ENCODE results near the gene HLA-DMB. TPM values are rescaled to one million over a fixed set of nuclear protein-coding genes. Genes with fewer than 3 reads are reported as not detected.

HLA-DMB gene
- total and polyA plus RNA-seq, 2 donors (not counting 3 experiments of a cell fraction or from before 2014, with no cell fraction given) = 0.75 TPM; not detected in 1

DNA sequence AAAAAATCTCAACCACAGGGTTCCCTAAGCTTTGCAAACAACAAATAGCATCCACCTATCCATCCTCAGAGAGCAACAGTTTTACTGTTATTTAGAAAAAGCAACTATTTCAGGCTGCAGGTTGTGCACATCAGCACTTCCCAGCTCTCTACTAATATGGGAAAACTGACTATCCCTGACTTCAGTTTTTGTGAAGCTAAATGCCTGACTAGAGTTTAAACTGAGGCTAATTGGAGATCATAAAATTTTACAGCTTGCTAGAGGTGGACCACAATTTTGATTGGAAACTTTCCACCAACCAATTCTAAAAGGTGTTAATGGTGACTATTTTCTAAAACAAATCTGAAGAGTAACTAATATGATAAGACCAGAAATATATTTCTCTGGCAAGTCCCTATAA lies 36.9 kb downstream of the HLA-DMB start:
- CTCF ChIA-PET = interaction anchor here (1.1 to 2.9 kb wide), 7 partner anchors 21 to 246 kb away, joined by 3 to 19 read pairs (median 4); no protein-coding TSS in a partner anchor

GRCh38 chr6:32895006-32895345 lies 45.9 kb downstream of the HLA-DMB start:
- dilution Hi-C loops (cut with MboI; ENCODE audit: extremely low pct_ligation_motif_present, low sequenced_read_pairs) = no loop called here
- H3K36me3 ChIP-seq (ENCODE audit: control insufficient read depth in 2 of 2, extremely low read depth in 1 of 2, insufficient read depth in 2 of 2, low read length in 2 of 2) = no peaks in the 10 kb centered on the region
- BruUV-seq (replicated peaks) = no TSS peak
- H3K79me2 ChIP-seq (ENCODE audit: control insufficient read depth, insufficient read depth, low read length) = peaks cover 16% of the 10 kb centered on the region
- DNase-seq (ENCODE audit: low read depth, low spot score) (no peak), FAIRE-seq (no peak)
- H3K4me1 ChIP-seq (ENCODE audit: control insufficient read depth, extremely low read depth, insufficient read depth, low read length) = peaks cover 17% of the 10 kb centered on the region
- intact Hi-C loops (cut with micrococcal nuclease) = loop anchor here (2.0 kb wide), 1 partner anchor 58 kb away; the partner anchor contains the start of gene HLA-DMA
- no peaks in the 10 kb centered on the region for H3K9me3 ChIP-seq (replicated peaks; ENCODE audit: control insufficient read depth, insufficient read depth, low read length)
- H3K4me2 ChIP-seq (ENCODE audit: insufficient read depth, low read length) = peak overlapping the region; percentile 54
- H3K9ac ChIP-seq (replicated peaks; ENCODE audit: extremely low read depth, insufficient read depth, low read length) = peak overlapping the region; percentile 67
- ChIA-PET POLR2A (interaction anchor here (0.8 to 1.6 kb wide), 3 partner anchors 74 to 78 kb away, joined by 5 to 35 read pairs (median 6); partner anchors contain the start of gene BRD2), CTCF (interaction anchor here (1.0 to 2.8 kb wide), 15 partner anchors 9 to 124 kb away, joined by 3 to 29 read pairs (median 7); partner anchors contain the start of genes BRD2, HLA-DMA and TAP2)
- TF ChIP-seq GATA2 (IDR thresholded peaks at IDR 0.05; ENCODE audit: insufficient read depth, insufficient read length, low read depth, low read length) (no peak), FOS (IDR thresholded peaks at IDR 0.05; ENCODE audit: borderline replicate concordance, insufficient read depth, low read length) (no peak), POLR2A (IDR thresholded peaks at IDR 0.05; ENCODE audit: low read depth, low read length) (no peak), POLR2AphosphoS5 (IDR thresholded peaks at IDR 0.05; ENCODE audit: insufficient read depth, low read depth, low read length) (no peak), EZH2 (IDR thresholded peaks at IDR 0.05; ENCODE audit: borderline replicate concordance, low read depth, low read length, severe bottlenecking) (no peak), MAX (IDR thresholded peaks at IDR 0.05; ENCODE audit: insufficient read depth, insufficient read length) (no peak), MYC (IDR thresholded peaks at IDR 0.05; ENCODE audit: low read depth, low read length) (no peak), JUN (IDR thresholded peaks at IDR 0.05; ENCODE audit: borderline replicate concordance, insufficient read depth, insufficient read length, low read depth) (no peak)
- TF ChIP-seq, protein P1, sequence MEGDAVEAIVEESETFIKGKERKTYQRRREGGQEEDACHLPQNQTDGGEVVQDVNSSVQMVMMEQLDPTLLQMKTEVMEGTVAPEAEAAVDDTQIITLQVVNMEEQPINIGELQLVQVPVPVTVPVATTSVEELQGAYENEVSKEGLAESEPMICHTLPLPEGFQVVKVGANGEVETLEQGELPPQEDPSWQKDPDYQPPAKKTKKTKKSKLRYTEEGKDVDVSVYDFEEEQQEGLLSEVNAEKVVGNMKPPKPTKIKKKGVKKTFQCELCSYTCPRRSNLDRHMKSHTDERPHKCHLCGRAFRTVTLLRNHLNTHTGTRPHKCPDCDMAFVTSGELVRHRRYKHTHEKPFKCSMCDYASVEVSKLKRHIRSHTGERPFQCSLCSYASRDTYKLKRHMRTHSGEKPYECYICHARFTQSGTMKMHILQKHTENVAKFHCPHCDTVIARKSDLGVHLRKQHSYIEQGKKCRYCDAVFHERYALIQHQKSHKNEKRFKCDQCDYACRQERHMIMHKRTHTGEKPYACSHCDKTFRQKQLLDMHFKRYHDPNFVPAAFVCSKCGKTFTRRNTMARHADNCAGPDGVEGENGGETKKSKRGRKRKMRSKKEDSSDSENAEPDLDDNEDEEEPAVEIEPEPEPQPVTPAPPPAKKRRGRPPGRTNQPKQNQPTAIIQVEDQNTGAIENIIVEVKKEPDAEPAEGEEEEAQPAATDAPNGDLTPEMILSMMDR (IDR thresholded peaks at IDR 0.05; ENCODE audit: extremely low read depth in 1 of 2, insufficient read depth in 1 of 2, low read depth in 1 of 2, low read length in 2 of 2) = no peak
- no peaks in the 10 kb centered on the region for H4K20me1 ChIP-seq (replicated peaks; ENCODE audit: control insufficient read depth, extremely low read depth, insufficient read depth, low read length)
- H3K9me1 ChIP-seq (replicated peaks; ENCODE audit: control insufficient read depth, extremely low read depth, insufficient read depth, low read length) = no peaks in the 10 kb centered on the region
- peaks cover 0 to 1% of the 10 kb centered on the region in 2 experiments for H3K27me3 ChIP-seq (ENCODE audit: control insufficient read depth in 2 of 2, insufficient read depth in 2 of 2, low read length in 2 of 2)
- H3K27ac ChIP-seq (ENCODE audit: insufficient read depth, low read depth, low read length) = no peak overlapping the region
- peak overlapping the region; percentile 24 to 67 (median 61) for H3K4me3 ChIP-seq (replicated peaks in 1 of 3; ENCODE audit: insufficient read depth in 1 of 3, low read depth in 1 of 3, low read length in 3 of 3)
- H2AFZ ChIP-seq (ENCODE audit: low read depth, low read length) = peak overlapping the region; percentile 81

More for the DNA sequence above, 36.9 kb downstream of the HLA-DMB start:
- Histone ChIP-seq H3K27ac (ENCODE audit: insufficient read depth, low read depth, low read length) (no peak overlapping the region), H3K79me2 (ENCODE audit: control insufficient read depth, insufficient read depth, low read length) (no peaks in the 10 kb centered on the region), H4K20me1 (replicated peaks; ENCODE audit: control insufficient read depth, extremely low read depth, insufficient read depth, low read length) (no peaks in the 10 kb centered on the region), H3K9me3 (replicated peaks; ENCODE audit: control insufficient read depth, insufficient read depth, low read length) (no peaks in the 10 kb centered on the region), H3K4me1 (ENCODE audit: control insufficient read depth, extremely low read depth, insufficient read depth, low read length) (no peaks in the 10 kb centered on the region), H3K9me1 (replicated peaks; ENCODE audit: control insufficient read depth, extremely low read depth, insufficient read depth, low read length) (no peaks in the 10 kb centered on the region), H3K4me2 (ENCODE audit: insufficient read depth, low read length) (no peak overlapping the region), H3K4me3 (replicated peaks in 1 of 3; ENCODE audit: insufficient read depth in 1 of 3, low read depth in 1 of 3, low read length in 3 of 3) (no peak overlapping the region), H3K27me3 (ENCODE audit: control insufficient read depth in 2 of 2, insufficient read depth in 2 of 2, low read length in 2 of 2) (no peaks in the 10 kb centered on the region), H3K36me3 (ENCODE audit: control insufficient read depth in 2 of 2, extremely low read depth in 1 of 2, insufficient read depth in 2 of 2, low read length in 2 of 2) (no peaks in the 10 kb centered on the region), H3K9ac (replicated peaks; ENCODE audit: extremely low read depth, insufficient read depth, low read length) (no peak overlapping the region), H2AFZ (ENCODE audit: low read depth, low read length) (no peak overlapping the region)
- POLR2A ChIA-PET = no interaction called here
- TF ChIP-seq EZH2 (IDR thresholded peaks at IDR 0.05; ENCODE audit: borderline replicate concordance, low read depth, low read length, severe bottlenecking) (no peak), MYC (IDR thresholded peaks at IDR 0.05; ENCODE audit: low read depth, low read length) (no peak), GATA2 (IDR thresholded peaks at IDR 0.05; ENCODE audit: insufficient read depth, insufficient read length, low read depth, low read length) (no peak)
- intact Hi-C loops (cut with micrococcal nuclease) = no loop called here
- FAIRE-seq = no peak
- no TSS peak for BruUV-seq (replicated peaks)
- dilution Hi-C loops (cut with MboI; ENCODE audit: extremely low pct_ligation_motif_present, low sequenced_read_pairs) = no loop called here
- DNase-seq (ENCODE audit: low read depth, low spot score) = no peak
